Hematopoietic multipotent progenitor cell treated with erythropoietin and hydrocortisone succinate and interleukin-3 and kit ligand, for 6 days (in vitro differentiated cells): ENCODE data around the gene P2RY2.

ENCODE experiments used
- DNase-seq: peaks from one replicate; pipeline ENCODE4 v3.0.0-alpha.2; 2015

P2RY2 gene

GRCh38 chr11:73209892-73210291 is 8.2 kb upstream of the P2RY2 start:
- DNase-seq, result no peak

GRCh38 chr11:73210916-73211667 is 7.0 kb upstream of the P2RY2 start:
- DNase-seq, result no peak

- DNase-seq, result peak; percentile 14
Observed at GRCh38 chr11:73213196-73214143, 4.6 kb upstream of the P2RY2 start.

- no peak for DNase-seq
Observed at GRCh38 chr11:73215191-73216134, 2.6 kb upstream of the P2RY2 start.

GRCh38 chr11:73216465-73216864 is 1.6 kb upstream of the P2RY2 start:
- no peak for DNase-seq

- DNase-seq, result no peak
Observed at GRCh38 chr11:73217131-73217809, 811 bp upstream of the P2RY2 start.

GRCh38 chr11:73217810-73218105 is 323 bp upstream of the P2RY2 start:
- DNase-seq, result no peak

GRCh38 chr11:73218830-73219215 is 742 bp downstream of the P2RY2 start:
- DNase-seq, result no peak

GRCh38 chr11:73219396-73220285 is 1.6 kb downstream of the P2RY2 start:
- DNase-seq, result no peak

GRCh38 chr11:73221451-73221850 is 3.4 kb downstream of the P2RY2 start:
- DNase-seq, result peak; percentile 44

GRCh38 chr11:73221996-73222395 is 3.9 kb downstream of the P2RY2 start:
- DNase-seq, result no peak

GRCh38 chr11:73223998-73224730 is 6.1 kb downstream of the P2RY2 start:
- DNase-seq, result peak; percentile 41

- DNase-seq, result no peak
Observed at GRCh38 chr11:73225001-73225686, 7.1 kb downstream of the P2RY2 start.

- no peak for DNase-seq
Observed at GRCh38 chr11:73225851-73226250, 7.8 kb downstream of the P2RY2 start.

GRCh38 chr11:73226297-73227006 is 8.4 kb downstream of the P2RY2 start:
- DNase-seq, result no peak

- DNase-seq, result no peak
Observed at GRCh38 chr11:73227571-73228211, 9.6 kb downstream of the P2RY2 start.

GRCh38 chr11:73228268-73229134 is 10.4 kb downstream of the P2RY2 start:
- no peak for DNase-seq
